Activated T-helper 2 cell treated with anti-CD3 and anti-CD28 coated beads, Interferon-gamma antibody, Interleukin-2, Interleukin-4, amounts not matched to agents 10 μg/mL and 5 μg/mL and 100 μg/mL, durations not matched to agents 14 hours and 24 hours and 36 hours (primary cell): ENCODE results near the gene SLC1A4. TPM values are rescaled to one million over a fixed set of nuclear protein-coding genes. Genes with fewer than 3 reads are reported as not detected.
"Not testable (repeated sequence)": the region's sequence is repeated elsewhere in the genome, so short reads cannot be mapped to it uniquely, and the experiment has no call there.

Experiments used
- DNase-seq: peaks from one replicate; pipeline ENCODE4 v3.0.0; 2021; ENCODE audit warnings: low spot score
- H3K27ac Mint-ChIP-seq: one replicate; pipeline ENCODE4 v1.8.0; 2021; ENCODE audit warnings: mixed read lengths
- H3K27me3 Mint-ChIP-seq: one replicate; pipeline ENCODE4 v1.8.0; 2021; ENCODE audit warnings: low read depth, mixed read lengths
- H3K36me3 Mint-ChIP-seq: one replicate; pipeline ENCODE4 v1.8.0; 2021; ENCODE audit warnings: low read depth, mixed read lengths
- H3K4me1 Mint-ChIP-seq: one replicate; pipeline ENCODE4 v1.8.0; 2021; ENCODE audit warnings: low read depth, mixed read lengths
- H3K4me3 Mint-ChIP-seq: one replicate; pipeline ENCODE4 v1.8.0; 2021; ENCODE audit warnings: low read depth, mild to moderate bottlenecking, moderate library complexity, mixed read lengths
- H3K9me3 Mint-ChIP-seq: one replicate; pipeline ENCODE4 v1.8.0; 2021; ENCODE audit warnings: mixed read lengths
- intact Hi-C: fragments of 100-400 bp; cut with micrococcal nuclease; formaldehyde crosslinking; loops from one replicate; pipeline ENCODE4 v1.15.1; 2023
- total RNA-seq: library from RNA; stranded (reverse); gene quantifications from 2 replicates; pipeline ENCODE4 v1.2.3, GENCODE V29; 2022

Gene SLC1A4
- total RNA-seq, 1 donor from 2014 or later: 22.5 TPM

DNA sequence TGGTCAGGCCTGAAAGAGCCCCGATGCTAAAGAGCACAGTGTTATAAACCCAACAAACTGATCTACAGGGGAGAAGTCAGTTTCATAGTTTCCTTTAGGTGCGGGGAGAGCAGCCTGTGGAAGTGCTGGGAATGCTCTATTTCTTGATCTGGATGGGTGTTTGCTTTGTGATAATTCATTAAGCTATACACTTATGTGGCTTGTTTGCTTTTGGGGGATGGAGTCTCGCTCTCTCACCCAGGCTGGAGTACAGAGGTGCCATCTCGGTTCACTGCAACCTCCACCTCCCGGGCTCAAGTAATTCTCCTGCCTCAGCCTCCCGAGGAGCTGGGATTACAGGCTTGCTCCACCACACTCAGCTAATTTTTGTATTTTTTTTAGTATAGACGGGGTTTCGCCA lies 37.0 kb downstream of the SLC1A4 start:
- Mint-ChIP-seq H3K9me3 (no peaks in the 10 kb centered on the region), H3K4me3 (no peak overlapping the region), H3K27me3 (no peaks in the 10 kb centered on the region), H3K4me1 (peaks cover 15% of the 10 kb centered on the region), H3K36me3 (peaks cover 28% of the 10 kb centered on the region), H3K27ac (no peak overlapping the region)
- DNase-seq: no peak
- intact Hi-C loops: no loop called here

DNA sequence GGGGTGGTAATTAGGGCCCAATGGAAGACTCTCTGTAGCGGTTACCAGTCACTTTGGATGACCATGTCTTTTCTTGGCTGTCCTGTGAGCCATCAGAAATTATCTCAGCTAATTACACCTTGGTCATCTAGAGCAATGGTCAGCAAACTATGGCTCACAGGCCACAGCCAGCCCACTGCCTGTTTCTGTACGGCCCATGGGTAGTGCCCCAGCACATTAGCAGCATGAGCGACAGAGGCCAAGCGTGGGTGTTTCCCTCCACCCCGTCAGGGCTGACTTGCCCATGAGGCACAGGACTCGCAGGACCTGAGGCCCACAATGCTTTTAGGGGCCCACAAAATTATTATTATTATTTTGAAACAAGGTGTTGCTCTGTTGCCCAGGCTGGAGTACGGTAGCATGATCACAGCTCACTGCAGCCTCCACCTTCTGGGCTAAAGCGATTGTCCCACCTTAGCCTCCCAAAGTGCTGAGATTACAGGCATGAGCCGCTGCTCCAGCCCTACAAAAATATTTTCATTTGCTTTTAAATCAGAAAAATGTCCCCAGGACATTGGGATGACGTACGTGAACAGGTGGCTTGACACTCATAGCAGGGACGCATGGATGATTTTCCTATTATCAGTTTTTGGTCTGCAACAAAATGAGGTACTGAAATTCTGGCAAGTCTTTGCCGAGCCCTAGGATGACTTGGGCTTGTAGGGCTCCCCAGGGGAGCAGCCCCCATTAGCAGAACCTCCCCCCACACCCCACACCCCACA lies 37.7 kb downstream of the SLC1A4 start:
- H3K27me3 Mint-ChIP-seq: no peaks in the 10 kb centered on the region
- H3K4me3 Mint-ChIP-seq: no peak overlapping the region
- peaks cover 23% of the 10 kb centered on the region for H3K4me1 Mint-ChIP-seq
- peaks cover 24% of the 10 kb centered on the region for H3K36me3 Mint-ChIP-seq
- H3K9me3 Mint-ChIP-seq: no peaks in the 10 kb centered on the region
- intact Hi-C loops: no loop called here
- no peak for DNase-seq
- no peak overlapping the region for H3K27ac Mint-ChIP-seq

DNA sequence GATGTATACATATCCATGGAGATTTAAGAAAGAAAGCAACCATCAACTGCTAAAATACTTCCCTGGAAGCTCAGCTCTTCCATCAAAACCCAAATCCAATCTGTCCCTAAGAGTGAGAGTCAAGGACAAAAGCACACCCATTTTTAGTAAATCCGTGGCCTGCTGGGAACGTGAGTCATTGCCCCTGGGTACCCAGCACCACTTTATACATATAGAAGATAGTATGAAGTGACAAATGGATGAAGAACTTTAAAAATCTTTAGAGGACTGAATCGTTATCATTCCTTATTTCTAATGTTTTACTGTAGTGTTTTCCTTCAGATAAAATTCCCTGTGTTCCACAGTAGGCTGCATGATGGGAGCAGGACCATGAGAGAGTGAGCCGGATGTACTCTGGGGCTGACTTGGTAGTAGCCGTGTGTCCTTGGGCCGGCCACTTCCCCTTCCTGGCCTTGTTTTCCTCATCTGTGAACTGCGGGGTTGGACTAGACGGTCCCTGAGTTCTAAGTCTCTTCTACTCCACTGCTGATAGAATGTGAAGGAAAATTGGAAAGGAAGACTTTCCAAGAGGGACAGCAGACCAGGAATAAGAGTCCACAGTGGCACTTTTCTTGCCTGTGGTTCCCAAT lies 38.5 kb downstream of the SLC1A4 start:
- H3K36me3 Mint-ChIP-seq: peaks cover 15% of the 10 kb centered on the region
- peaks cover 30% of the 10 kb centered on the region for H3K4me1 Mint-ChIP-seq
- H3K27me3 Mint-ChIP-seq: no peaks in the 10 kb centered on the region
- H3K27ac Mint-ChIP-seq: no peak overlapping the region
- H3K9me3 Mint-ChIP-seq: no peaks in the 10 kb centered on the region
- no peak for DNase-seq
- no peak overlapping the region for H3K4me3 Mint-ChIP-seq
- intact Hi-C loops: no loop called here

DNA sequence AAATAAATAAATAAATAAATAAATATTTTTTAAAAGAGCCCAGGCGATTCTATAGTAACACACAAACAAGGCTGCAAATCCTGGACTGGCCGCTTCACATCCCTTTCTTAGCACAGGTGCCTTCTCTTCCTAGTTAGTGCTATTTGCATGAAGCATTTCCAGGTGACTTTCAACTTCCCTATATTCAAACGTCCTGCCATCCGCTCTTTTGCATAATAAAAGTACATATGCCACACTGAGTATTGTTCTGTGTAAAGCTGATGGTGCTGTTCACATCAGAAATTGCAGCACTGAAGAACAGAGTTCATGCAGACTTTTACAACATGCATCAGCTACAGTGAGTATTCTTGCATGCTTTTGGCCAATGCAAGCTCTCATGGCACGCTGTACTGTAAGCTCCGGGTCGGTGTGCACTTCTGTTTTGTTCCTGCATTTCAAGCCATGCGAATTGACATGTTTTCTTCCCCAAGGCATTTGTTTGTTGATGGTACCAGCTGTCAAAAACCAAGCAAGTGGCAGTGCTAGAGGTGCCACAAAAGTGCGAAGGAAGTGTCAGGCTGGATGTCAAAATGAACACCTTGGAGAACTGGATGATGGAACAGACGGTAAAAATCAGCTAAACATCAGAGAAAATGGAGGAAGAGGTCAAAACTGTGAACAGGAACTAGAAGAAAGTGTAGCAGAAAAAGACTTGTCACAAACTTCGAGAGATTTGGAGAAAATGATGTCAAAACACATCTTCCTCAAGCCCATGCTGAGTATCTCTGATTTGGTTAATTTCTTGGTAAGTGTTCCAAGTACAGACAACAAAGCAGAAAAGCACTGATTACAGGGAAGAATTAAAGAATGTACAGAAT lies 41.5 kb downstream of the SLC1A4 start:
- H3K9me3 Mint-ChIP-seq: no peaks in the 10 kb centered on the region
- DNase-seq: no peak
- intact Hi-C loops: no loop called here
- peaks cover 26% of the 10 kb centered on the region for H3K4me1 Mint-ChIP-seq
- no peaks in the 10 kb centered on the region for H3K36me3 Mint-ChIP-seq
- H3K27me3 Mint-ChIP-seq: no peaks in the 10 kb centered on the region
- H3K27ac Mint-ChIP-seq: no peak overlapping the region
- H3K4me3 Mint-ChIP-seq: no peak overlapping the region

- H3K27me3 Mint-ChIP-seq: no peaks in the 10 kb centered on the region
- H3K27ac Mint-ChIP-seq: peak overlapping the region; percentile 10
- no peak for DNase-seq
- H3K9me3 Mint-ChIP-seq: no peaks in the 10 kb centered on the region
- H3K4me3 Mint-ChIP-seq: peak overlapping the region; percentile 44
- no peaks in the 10 kb centered on the region for H3K36me3 Mint-ChIP-seq
- peaks cover 22% of the 10 kb centered on the region for H3K4me1 Mint-ChIP-seq
- intact Hi-C loops: loop anchor here (2.0 kb wide), 1 partner anchor 115 kb away; no protein-coding TSS in a partner anchor
Measured at GRCh38 chr2:65031341-65032018, 42.3 kb downstream of the SLC1A4 start.

GRCh38 chr2:65032019-65032975 lies 43.1 kb downstream of the SLC1A4 start:
- no peaks in the 10 kb centered on the region for H3K36me3 Mint-ChIP-seq
- H3K9me3 Mint-ChIP-seq: no peaks in the 10 kb centered on the region
- no peaks in the 10 kb centered on the region for H3K27me3 Mint-ChIP-seq
- DNase-seq: no peak
- intact Hi-C loops: loop anchor here (2.0 kb wide), 1 partner anchor 115 kb away; no protein-coding TSS in a partner anchor
- H3K27ac Mint-ChIP-seq: peak overlapping the region; percentile 10
- H3K4me3 Mint-ChIP-seq: peak overlapping the region; percentile 44
- H3K4me1 Mint-ChIP-seq: peaks cover 22% of the 10 kb centered on the region

DNA sequence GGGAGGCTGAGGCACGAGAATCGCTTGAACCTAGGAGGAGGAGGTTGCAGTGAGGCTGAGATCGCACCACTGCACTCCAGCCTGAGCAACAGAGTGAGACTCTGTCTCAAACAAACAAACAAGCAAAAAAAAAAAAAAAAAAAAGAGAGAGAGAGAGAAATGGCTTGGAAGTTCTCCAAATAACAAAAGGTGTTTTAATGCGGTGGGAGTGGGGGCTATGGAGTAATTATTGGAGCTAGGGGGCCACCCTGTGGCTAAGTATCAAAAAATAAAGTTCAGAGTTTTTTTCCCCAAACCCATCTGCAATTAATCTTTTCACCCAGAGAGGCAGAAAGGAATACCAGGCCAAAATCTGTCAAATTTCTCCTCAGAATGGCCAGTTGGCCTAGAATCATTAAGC lies 44.0 kb downstream of the SLC1A4 start:
- peaks cover 22% of the 10 kb centered on the region for H3K4me1 Mint-ChIP-seq
- no peaks in the 10 kb centered on the region for H3K9me3 Mint-ChIP-seq
- H3K36me3 Mint-ChIP-seq: peaks cover 2% of the 10 kb centered on the region
- H3K27ac Mint-ChIP-seq: no peak overlapping the region
- intact Hi-C loops: loop anchor here (2.0 kb wide), 1 partner anchor 116 kb away; no protein-coding TSS in a partner anchor
- no peak overlapping the region for H3K4me3 Mint-ChIP-seq
- DNase-seq: no peak
- no peaks in the 10 kb centered on the region for H3K27me3 Mint-ChIP-seq

- not testable (repeated sequence) for H3K9me3 Mint-ChIP-seq, DNase-seq, H3K4me3 Mint-ChIP-seq, H3K27me3 Mint-ChIP-seq, H3K36me3 Mint-ChIP-seq, H3K27ac Mint-ChIP-seq
- peaks cover 22% of the 10 kb centered on the region for H3K4me1 Mint-ChIP-seq
- intact Hi-C loops: loop anchor here (2.0 kb wide), 1 partner anchor 117 kb away; no protein-coding TSS in a partner anchor
Measured at GRCh38 chr2:65033667-65034066, 44.5 kb downstream of the SLC1A4 start.

- Mint-ChIP-seq H3K9me3 (no peaks in the 10 kb centered on the region), H3K4me1 (peaks cover 26% of the 10 kb centered on the region), H3K4me3 (no peak overlapping the region), H3K27me3 (no peaks in the 10 kb centered on the region), H3K27ac (no peak overlapping the region), H3K36me3 (peaks cover 4% of the 10 kb centered on the region)
- no peak for DNase-seq
- intact Hi-C loops: no loop called here
Measured at GRCh38 chr2:65035351-65035943, 46.2 kb downstream of the SLC1A4 start.

DNA sequence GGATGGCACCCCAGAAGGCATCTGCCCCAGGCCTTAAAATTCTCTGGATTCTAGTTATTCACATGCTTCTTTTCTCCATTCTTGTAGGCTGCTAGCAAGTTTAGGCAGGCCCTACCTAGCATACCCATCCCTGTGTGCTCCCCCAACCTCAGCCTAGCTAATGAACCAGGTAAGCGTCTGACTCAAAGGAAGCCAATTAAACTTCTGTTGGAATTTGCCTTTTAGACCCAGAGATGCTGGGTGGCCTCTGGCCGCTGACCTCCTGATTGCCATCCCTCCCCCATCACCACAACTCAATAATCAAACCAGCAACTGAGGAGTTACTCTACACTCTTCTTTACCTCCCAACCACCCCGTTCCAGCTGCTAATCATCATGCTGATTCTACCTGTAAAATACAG lies 48.0 kb downstream of the SLC1A4 start:
- Mint-ChIP-seq H3K36me3 (peaks cover 4% of the 10 kb centered on the region), H3K27ac (peak overlapping the region; percentile 5), H3K27me3 (no peaks in the 10 kb centered on the region), H3K9me3 (no peaks in the 10 kb centered on the region), H3K4me1 (peaks cover 12% of the 10 kb centered on the region), H3K4me3 (no peak overlapping the region)
- DNase-seq: no peak
- intact Hi-C loops: no loop called here

DNA sequence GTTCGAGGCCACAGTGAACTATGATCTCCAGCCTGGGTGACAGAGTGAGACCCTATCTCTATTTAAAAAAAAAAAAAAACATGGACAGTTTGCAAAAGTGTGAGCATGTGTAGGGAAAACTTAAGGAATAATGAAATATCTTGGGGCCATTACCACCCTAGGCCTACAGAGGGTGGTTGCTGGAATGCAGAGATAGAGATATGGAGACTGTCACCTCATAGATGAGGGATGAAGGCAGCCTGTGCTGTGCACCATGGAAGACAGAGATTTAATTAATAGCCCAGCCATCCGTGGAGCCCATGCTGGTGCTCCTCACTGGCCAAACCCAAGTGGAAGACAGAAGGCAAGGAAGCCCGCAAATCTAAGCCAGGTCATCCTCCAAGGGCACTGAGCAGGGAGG lies 50.4 kb downstream of the SLC1A4 start:
- H3K27me3 Mint-ChIP-seq: no peaks in the 10 kb centered on the region
- no peak overlapping the region for H3K27ac Mint-ChIP-seq
- H3K4me3 Mint-ChIP-seq: no peak overlapping the region
- peaks cover 17% of the 10 kb centered on the region for H3K4me1 Mint-ChIP-seq
- peaks cover 17% of the 10 kb centered on the region for H3K36me3 Mint-ChIP-seq
- H3K9me3 Mint-ChIP-seq: peaks cover 10% of the 10 kb centered on the region
- no peak for DNase-seq
- intact Hi-C loops: loop anchor here (1.0 to 2.0 kb wide), 3 partner anchors 51 to 452 kb away; partner anchors contain the start of gene SLC1A4
